GM20000 (cell line): ENCODE results near the gene HS6ST3.

Source experiments
- DNase-seq: peaks from one replicate; pipeline ENCODE4 v3.0.0; 2012; ENCODE audit warnings: low spot score
- CTCF ChIP-seq: IDR thresholded peaks from 2 replicates; pipeline ENCODE4 v1.5.1; 2012; ENCODE audit warnings: mild to moderate bottlenecking, control low read depth; ENCODE audit errors: extremely low read depth, missing control alignments

Gene HS6ST3

GRCh38 chr13:96314974-96315373 is 225.1 kb downstream of the HS6ST3 start:
- no peak for TF ChIP-seq CTCF
- no peak for DNase-seq

GRCh38 chr13:96338030-96338429 is 248.1 kb downstream of the HS6ST3 start:
- DNase-seq, result no peak
- TF ChIP-seq CTCF, result no peak

GRCh38 chr13:96342286-96342685 is 252.4 kb downstream of the HS6ST3 start:
- DNase-seq, result no peak
- TF ChIP-seq CTCF, result no peak

GRCh38 chr13:96342852-96343465 is 253.1 kb downstream of the HS6ST3 start:
- TF ChIP-seq CTCF, result no peak
- no peak for DNase-seq

- no peak for DNase-seq
- TF ChIP-seq CTCF, result no peak
Observed at GRCh38 chr13:96346921-96347320, 257.0 kb downstream of the HS6ST3 start.

- no peak for TF ChIP-seq CTCF
- no peak for DNase-seq
Observed at GRCh38 chr13:96373597-96373996, 283.7 kb downstream of the HS6ST3 start.

- no peak for DNase-seq
- no peak for TF ChIP-seq CTCF
Observed at GRCh38 chr13:96377835-96378234, 287.9 kb downstream of the HS6ST3 start.
